IPS DF 19.7 (cell line): ENCODE data around the gene PDE6B.
"Not testable (repeated sequence)": the region's sequence is repeated elsewhere in the genome, so short reads cannot be mapped to it uniquely, and the experiment has no call there.

ENCODE experiments used
- DNase-seq: peaks from one replicate; pipeline ENCODE4 v3.0.0-alpha.2; 2013; ENCODE audit warnings: low read depth, low spot score

The PDE6B gene

GRCh38 chr4:622071-622995 lies 3.0 kb upstream of the PDE6B start:
- DNase-seq, result no peak

DNA sequence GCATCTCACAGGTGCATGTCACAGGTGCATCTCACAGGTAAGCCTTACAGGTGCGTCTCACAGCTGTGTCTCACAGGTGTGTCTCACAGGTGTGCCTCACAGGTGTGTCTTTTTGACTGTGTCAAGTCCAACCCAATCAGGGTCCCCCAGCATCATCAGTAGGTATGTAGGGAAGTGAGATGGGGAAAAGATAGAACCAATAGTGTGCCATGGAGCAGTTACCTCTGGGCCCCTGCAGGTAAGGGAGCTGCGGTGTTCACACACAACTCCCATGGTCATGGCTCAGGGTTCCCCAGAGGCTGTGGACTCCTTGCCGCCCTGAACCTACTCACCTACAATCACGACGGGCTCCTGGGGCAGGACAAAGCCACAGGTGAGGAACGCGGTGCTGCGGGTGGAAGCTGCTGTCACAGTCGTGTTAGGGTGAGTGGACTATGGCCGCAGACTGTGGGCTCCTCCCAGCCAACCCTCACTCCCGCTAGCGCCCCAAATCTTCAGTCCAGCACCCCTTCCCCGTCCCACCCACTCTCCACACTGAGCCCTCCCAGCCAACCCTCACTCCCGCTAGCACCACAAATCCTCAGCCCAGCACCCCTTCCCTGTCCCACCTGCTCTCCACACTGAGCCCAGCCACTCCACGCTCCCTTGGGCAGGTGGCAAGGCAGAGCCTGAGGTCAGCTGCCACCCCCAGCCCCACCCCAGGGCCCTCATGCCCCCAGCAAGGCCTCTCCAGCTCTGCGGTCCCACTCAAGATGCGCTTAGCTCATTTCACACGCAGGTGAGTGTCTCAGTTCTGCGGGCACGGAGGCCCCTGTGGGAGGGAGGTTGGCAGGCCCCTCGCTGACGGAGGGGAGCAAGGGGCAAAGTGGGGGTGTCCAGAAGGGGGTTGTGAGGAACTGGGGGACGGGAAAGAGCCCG lies 2.1 kb upstream of the PDE6B start:
- DNase-seq, result no peak

DNA sequence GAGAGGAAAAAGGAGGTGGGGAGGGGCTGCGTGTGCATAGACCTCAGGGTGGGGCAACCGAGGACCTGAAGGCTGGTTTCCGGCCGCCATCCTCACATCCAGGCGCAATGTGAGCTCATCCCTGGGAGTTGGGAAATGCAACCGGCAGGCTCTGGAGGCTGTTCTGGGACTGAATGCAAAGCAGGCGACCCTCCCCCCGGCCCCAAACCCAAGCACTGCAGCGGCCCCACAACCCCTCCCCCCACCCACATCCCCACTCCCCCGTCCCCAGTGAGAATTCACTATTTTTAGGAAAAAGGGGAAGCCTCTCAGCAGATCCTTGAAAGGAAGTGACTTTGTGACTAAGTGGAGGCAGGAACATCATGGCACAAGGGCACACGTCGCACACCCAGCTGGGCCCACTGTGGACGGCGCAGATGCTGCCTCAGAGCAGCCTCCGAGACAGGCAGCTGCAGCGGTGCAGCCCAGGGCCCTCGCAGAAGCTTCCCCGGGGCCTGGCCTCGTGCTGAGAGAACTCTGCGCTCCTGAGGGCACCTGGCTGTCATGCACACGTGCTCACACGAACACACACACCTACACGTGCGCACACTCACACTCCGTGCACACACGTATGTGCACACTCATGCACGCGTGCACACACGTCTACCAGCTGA lies 1.3 kb upstream of the PDE6B start:
- no peak for DNase-seq

DNA sequence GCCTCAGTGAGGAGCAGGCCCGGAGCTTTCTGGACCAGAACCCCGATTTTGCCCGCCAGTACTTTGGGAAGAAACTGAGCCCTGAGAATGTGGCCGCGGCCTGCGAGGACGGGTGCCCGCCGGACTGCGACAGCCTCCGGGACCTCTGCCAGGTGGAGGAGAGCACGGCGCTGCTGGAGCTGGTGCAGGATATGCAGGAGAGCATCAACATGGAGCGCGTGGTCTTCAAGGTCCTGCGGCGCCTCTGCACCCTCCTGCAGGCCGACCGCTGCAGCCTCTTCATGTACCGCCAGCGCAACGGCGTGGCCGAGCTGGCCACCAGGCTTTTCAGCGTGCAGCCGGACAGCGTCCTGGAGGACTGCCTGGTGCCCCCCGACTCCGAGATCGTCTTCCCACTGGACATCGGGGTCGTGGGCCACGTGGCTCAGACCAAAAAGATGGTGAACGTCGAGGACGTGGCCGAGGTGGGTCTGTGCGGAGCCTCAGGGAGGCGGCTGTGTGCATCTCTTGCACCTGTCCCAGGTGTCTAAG lies 323 bp downstream of the PDE6B start:
- no peak for DNase-seq

GRCh38 chr4:626201-627091 lies 1.1 kb downstream of the PDE6B start:
- no peak for DNase-seq

DNA sequence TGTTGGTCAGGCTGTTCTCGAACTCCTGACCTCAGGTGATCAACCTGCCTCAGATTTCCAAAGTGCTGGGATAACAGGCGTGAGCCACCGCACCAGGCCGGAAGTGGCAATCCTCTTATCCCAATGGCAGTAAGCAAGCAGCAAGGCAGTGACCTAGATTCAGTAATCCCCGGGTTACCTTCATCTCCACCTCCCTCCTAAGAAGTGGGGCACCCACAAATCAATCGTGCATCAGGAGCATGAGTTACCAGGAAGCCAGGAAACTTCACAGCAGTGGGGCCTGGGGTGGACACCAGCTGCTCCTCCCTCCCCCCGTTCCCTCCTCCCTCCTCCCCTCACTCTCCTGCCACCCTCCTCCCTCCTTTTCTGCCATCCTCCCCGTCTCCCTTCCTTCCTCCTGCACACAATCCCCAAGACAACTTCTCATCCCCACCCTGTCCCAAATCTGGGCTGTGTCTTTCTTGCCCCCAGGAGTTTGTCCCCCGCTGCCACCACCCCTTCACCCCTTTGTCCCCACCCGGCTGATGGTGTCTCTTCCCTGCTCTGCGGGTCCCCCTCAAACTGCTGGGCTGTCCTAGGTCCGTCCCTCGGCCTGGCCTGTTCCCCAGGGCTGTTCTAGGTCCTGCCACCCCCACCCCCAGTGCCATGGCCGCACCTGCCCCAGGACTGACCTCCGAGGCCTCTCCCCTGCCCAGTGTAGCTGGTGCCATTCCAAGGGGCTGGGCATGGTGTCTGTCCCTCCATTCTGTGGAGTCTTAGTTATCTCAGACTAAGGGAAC lies 2.2 kb downstream of the PDE6B start:
- no peak for DNase-seq

- no peak for DNase-seq
Observed at GRCh38 chr4:628311-628741, 3.0 kb downstream of the PDE6B start.

DNA sequence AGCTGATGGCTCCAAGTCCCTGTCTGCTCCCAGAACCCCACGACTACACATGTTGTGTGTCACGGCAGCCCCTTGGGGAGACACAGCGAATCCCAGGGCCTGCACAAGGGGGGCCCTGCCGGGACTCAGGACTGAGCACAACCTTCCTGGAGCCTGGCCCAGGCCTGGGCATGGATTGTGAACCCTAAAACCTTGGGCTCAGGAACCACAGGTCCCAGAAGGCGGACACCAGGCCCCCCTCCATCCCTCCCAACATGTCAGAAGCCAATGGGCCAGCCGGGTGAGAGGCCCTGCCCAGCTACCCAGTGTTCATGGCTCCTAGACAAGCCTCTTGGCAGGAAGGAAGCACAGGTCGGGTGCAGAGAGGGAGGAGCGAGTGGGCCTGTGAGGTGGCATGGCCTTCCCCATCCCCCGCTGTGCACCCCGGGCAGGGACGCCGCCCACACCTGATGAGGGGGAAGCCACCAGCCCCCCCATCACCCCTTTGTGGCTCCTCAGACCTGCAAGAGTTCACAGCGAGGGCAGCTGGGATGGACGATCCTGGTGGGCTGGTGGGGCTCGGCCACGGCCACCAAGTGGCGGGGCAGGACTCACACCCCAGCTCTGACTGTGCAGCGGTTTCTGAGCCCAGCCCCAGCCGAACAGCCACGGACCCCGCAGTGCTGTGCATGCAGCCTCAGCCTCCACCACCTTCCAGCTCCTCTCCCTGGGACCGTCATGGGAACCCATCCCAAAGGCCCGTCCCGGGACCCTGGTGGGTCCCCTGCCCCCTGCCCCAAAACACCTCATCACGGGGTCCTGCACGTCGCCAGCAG lies 3.7 kb downstream of the PDE6B start:
- no peak for DNase-seq

DNA sequence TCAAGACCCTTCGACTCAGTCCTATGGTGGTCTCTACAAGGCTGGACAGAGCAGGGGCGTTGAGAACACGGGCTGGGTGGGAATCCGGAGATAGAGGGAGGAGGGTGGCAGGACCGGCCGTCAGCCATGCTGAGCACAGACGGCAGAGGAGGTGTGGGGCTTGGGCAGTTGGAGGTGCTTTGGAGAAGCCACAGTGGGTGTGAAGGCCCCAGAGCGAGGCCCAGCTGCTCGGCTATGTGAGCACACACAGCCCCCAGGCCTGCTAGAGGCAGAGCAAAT lies 4.2 kb downstream of the PDE6B start:
- DNase-seq, result no peak

DNA sequence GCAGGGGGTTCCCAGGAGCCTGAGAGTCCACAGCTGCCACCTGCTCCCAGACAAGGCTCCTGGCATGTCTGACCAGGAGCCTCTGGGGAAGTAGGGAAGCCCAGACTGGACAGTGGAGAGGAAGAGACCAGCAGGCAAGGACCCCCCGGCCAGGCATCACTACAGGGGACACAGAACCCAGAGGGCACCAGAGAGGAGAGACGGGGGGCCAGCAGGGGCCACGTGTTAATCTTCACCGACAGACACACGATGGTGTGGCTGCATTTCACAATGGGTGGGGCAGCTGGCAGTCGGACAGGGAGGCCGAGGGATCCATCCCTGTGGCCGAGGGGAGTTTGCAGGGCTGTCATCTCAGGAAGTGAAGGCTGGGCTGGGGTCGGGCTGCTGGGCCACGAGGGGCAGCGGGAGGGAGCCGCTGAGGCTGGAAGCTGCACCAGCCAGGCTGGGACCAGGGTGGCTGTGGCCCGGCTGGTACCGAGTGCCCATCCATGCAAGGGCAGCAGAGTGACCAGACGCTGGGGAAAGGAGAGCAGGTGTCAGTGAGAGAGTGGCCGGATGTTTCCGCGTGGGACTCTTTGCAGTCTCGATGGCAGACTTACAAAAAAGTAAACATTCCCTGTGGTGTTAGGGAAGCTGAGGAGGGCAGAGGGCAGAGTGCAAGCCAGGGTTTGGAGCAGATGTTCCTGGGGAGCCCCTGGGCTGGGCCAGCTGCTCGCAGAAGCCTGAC lies 4.7 kb downstream of the PDE6B start:
- DNase-seq, result no peak

GRCh38 chr4:630656-631055 lies 5.3 kb downstream of the PDE6B start:
- no peak for DNase-seq

DNA sequence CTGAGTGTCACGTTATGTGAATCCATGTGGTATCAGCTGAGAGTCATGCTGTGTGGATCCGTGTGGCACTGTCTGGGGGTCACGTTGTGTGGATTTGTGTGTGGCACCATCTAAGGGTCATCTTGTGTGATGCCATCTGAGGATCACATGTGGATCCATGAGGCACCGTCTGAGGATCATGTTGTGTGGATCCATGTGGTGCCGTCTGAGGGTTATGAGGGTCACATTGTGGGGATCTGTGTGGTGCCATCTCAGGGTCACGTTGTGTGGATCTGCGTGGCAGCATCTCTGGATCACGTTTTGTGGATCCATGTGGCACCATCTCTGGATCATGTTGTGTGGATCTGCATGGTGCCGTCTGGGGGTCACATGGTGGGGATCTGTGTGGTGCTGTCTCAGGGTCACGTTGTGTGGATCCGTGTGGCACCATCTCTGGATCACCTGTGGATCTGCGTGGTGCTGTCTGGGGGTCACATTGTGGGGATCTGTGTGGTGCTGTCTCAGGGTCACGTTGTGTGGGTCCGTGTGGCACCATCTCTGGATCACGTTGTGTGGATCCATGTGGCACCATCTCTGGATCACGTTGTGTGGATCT lies 6.9 kb downstream of the PDE6B start:
- no peak for DNase-seq

GRCh38 chr4:632926-633325 lies 7.6 kb downstream of the PDE6B start:
- DNase-seq, result no peak

DNA sequence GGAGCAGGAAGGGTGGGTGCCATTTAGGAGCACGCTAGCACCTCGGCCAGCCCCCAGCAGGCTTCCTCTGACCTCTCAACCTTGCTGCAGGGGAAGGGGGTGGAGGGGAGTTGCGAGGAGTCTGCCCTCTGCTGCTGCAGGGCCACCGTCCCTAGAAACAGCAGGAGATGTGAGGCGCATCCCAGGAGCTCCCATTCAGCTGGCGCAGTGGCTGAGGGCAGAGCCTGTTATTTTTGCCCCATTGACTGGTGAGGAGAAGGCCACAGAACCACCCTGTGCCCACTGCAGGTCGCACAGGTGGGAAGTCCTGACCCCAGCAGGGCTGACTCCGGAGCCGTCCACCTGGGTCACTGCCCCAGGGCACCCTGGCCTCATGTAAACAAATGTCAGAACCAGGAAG lies 8.0 kb downstream of the PDE6B start:
- DNase-seq, result no peak

DNA sequence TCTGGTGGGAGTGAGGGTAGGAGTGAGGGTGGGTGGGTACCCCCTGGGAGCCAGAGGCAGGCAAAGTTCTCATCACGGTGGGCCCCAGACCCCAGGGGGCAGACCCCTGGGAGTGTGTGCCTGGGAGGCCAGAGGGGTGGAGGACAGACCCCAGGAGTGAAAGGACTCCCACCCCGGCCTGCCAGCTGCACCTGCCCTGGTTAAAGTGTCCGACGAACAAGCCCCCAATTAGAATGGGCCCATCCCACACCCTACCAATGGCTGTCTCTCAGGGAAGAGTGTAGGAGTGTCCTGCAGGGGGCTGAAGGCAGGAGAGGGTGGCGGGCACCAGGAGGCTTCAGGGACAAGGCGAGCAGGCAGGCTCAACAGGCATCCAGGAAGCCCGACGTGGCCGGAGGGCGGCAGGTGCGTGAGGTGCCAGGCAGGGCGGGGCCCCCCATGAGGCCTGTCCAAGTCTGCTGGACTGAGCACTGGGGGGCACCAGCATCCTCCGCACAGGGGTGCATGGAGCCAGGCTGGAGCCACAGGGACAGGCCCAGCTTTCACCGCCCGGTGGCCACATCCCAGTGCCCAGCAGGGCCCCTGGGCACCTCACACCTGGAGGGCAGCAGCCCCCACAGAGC lies 8.7 kb downstream of the PDE6B start:
- no peak for DNase-seq

DNA sequence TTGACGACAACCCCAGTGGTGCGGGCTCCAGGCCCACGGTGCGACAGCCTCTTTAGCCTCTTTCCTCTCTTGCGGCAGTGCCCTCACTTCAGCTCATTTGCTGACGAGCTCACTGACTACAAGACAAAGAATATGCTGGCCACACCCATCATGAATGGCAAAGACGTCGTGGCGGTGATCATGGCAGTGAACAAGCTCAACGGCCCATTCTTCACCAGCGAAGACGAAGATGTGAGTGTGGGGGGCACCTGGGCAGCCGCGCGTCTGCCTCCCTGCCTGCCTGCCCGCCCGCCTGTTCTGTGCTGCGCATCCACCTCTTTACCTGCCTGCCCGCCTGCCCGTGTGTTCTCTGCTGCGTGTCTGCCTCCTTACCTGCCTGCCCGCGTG lies 9.2 kb downstream of the PDE6B start:
- DNase-seq, result no peak

- DNase-seq, result not testable (repeated sequence)
Observed at GRCh38 chr4:635066-635835, 9.9 kb downstream of the PDE6B start.
